GM18867 (cell line): Measurements from ENCODE around the gene CRK.
A peak's percentile ranks its signal among the peaks of the same experiment; 100 is the strongest.
"Not testable (repeated sequence)": the region's sequence is repeated elsewhere in the genome, so short reads cannot be mapped to it uniquely, and the experiment has no call there.

ENCODE experiments used
- ATAC-seq: cut with Tn5 transposase; IDR thresholded peaks from one replicate; pipeline ENCODE4 v1.9.1; 2021; ENCODE audit warnings: mild to moderate bottlenecking, moderate library complexity; ENCODE audit not compliant: unreplicated experiment

Gene CRK

GRCh38 chr17:1435326-1435725, 20.7 kb downstream of the CRK start:
- no peak for ATAC-seq

DNA sequence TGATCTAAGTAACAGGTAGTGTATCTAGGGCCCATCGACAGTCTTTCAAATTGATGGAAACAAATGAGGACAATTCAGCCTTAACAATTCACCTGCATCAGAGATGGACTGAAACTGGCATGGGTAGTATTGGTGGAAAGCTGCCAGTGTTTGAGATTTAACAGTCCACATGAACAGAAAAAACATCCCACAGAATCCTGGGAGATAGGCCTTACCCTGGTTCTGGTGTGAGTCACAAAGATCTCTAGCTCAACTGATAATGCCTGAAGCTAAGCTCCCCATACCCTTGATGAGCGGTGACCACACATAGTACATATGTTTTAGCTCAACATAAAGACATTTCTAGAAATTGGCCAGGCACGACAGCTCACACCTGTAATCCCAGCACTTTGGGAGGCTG, 21.9 kb downstream of the CRK start:
- ATAC-seq: no peak

- ATAC-seq: no peak
These were observed 24.4 kb downstream of the CRK start for GRCh38 chr17:1431631-1432104.

- ATAC-seq: no peak
These were observed 32.4 kb downstream of the CRK start for GRCh38 chr17:1423456-1424135.

DNA sequence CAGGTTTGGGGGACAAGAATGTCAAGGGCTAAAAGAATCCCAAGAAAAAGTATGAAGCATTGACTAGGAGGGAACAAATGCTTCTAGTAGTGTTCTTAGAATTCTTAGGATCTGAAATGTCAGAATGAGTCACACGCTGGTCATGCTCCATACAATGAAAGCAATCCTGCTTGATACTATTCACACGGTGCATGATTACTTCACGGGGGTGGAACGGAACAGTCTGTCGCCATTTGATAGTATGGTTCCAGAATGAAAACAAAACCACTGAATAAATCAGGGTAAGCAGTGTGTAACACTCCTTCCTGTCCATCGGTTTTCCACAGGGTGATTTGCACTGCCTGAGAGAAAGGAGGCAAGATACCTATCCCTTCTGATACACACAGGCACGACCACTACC, 33.1 kb downstream of the CRK start:
- no peak for ATAC-seq

- ATAC-seq: no peak
These were observed 34.6 kb downstream of the CRK start for GRCh38 chr17:1421470-1421869.

DNA sequence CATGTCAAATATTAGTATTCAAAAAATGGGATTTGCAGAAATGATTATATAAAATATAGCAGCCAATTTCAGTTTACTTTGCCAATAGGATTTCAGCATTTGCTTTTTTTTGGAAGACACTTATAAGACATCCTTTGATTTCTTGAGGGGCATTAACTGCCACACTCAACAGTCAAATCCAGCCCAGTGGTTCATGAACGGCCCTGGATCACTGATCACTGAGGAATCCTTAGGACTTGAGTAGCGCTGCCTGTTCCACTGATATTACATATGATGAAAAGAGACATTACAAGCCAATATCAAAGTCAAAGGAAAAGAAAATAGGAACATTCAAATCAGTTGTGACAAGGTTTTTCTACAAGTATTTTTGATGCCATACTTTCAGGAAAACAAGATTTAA, 35.1 kb downstream of the CRK start:
- no peak for ATAC-seq

- ATAC-seq: no peak
These were observed 35.9 kb downstream of the CRK start for GRCh38 chr17:1420163-1420562.

DNA sequence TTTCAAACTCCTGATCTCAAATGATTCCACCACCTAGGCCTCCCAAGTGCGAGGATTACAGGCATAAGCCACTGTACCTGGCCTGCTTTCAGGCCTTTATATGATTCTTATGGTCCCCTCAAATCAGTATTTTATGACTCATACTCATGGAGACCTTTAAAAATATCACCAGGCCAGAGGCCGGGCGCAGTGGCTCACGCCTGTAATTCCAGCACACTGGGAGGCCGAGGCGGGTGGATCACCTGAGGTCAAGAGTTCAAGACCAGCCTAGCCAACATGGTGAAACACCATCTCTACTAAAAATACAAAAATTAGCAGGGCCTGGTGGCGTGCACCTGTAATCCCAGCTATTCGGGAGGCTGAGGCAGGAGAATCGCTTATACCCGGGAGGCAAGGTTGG, 37.6 kb downstream of the CRK start:
- not testable (repeated sequence) for ATAC-seq

DNA sequence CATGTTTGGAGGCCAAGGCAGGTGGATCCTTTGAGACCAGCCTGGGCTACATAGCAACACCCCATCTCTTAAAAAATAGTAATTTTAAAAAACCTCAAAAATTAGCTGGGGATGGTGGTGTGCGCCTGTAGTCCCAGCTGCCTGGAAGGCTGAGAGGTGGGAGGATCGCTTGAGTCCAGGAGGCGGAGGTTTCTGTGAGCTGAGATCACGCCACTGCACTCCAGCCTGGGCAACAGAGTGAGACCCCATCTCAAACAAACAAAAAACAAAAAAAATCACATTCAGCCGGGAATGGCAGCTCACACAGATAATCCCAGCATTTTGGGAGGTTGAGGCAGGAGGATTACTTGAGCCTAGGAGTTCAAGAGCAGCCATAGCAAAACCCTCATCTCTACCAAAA, 39.6 kb downstream of the CRK start:
- ATAC-seq: no peak

DNA sequence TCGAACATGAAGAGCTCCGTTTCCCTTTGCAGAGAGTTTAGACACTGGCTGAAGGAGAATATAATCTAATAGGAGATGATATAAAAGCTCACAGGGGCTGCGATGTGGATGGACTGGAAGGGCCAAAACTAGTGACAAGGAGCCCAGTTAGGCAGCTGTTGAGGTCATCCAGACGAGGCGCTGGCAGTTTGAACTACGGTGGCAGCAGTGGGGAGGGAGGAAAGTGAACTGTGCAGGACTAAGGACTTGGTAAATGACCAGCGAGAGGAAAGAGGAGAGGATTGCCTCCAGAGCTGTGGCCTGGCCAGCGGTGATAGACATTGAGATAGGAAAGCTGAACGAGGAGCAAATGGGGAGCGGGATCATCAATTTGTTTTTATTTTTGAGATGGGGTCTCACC, 41.4 kb downstream of the CRK start:
- ATAC-seq: no peak

- no peak for ATAC-seq
These were observed 41.9 kb downstream of the CRK start for GRCh38 chr17:1414001-1414574.

DNA sequence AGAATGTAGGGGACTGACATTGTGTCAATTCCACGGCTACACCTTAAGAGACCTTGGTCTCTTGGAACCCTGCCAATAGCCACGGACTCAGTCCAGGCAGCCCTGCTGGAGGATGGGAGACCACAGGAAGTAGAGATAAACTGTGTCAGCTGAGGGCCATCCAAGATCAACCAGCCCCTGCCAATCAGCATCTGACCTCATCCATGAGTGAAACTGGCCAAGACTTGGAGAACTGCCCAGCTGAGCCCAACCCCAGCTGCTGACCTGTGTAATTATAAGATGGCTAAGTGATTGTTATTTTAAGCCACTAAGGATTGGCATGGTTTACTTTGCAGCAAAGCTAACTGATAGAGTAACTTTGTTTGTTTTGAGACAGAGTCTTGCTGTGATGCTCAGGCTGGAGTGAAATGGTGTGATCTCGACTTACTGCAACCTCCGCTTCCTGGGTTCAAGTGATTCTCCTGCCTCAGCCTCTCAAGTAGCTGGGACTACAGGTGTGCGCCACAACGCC, 42.7 kb downstream of the CRK start:
- ATAC-seq: no peak

GRCh38 chr17:1412185-1413110, 43.6 kb downstream of the CRK start:
- ATAC-seq: no peak

DNA sequence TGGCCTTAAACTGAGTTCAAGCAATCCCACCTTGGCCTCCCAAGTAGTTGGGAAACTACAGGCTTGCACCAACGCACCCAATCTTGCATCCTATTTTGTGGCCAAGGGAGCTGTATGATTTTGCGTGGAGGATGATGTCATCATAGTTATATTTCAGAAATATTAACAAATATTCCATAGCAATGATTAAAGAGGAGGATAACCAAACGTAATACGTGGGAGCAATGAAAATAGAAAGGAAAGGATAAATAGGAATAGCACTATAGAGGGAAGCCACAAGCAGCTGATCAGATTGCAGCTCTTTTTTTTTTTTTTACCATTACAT, 53.8 kb downstream of the CRK start:
- no peak for ATAC-seq

- ATAC-seq: peak; percentile 91
These were observed 56.1 kb downstream of the CRK start, which contains the start of gene YWHAE for GRCh38 chr17:1399679-1400512. Gene YWHAE, minus strand, starts transcription at chr17:1400222. Its CDS starts 112 bp downstream, at chr17:1400110.

DNA sequence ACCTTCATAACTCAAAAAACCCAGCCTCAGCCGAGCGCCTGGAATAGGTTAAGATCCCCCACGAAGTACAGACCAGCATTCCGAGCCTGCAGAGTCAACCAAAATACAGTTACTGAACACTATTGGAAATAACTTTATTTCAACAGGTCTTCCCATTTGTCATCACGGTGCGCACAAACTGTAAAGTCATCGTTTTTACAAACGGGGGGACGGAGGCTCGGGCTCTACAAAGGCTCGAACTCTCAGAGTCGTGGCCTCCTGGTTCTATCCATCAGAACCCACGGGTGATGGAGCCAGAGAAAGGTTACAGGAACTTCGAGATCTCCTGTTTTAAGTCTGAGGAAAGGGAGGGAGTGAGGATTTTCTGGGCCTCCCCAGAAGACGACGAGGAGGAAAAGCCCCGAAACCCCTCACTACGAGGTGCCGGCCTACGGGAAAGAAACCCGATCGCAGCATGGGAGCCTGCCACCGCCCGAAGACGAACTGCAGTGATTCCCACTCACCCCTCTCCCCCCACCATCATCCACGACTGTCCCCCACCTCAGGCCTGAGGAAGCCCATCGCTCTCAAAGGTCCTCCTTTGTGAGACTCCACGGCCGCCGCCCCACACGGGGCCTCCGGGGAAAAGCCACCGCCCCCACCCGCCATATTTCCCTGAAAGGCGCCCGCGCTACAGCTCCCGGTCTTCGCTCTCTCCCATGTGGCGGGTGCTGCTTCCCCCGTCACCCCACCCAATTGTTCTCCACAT, 56.9 kb downstream of the CRK start:
- ATAC-seq: peak; percentile 28

DNA sequence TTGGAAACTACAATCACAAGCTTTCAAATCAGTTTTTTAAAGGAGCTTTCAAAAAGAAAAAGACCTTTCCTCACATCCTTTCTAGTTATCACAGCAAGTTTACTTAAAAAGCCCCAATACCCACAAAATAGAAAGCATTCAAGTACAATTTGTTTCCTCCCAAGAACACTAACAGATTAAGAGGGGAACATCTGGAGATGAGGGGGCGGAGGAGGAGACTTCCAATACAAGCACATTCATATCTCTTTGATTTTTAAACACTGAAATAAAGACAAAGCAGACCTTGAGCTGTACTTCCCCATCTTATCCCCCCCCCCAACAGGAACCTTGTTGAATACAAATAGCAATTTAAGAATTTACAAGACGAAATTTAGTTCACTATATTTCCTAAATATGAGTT, 58.0 kb downstream of the CRK start:
- no peak for ATAC-seq

GRCh38 chr17:1395876-1396665, 60.0 kb downstream of the CRK start:
- not testable (repeated sequence) for ATAC-seq
